Skeletal muscle tissue (tissue), 4 donors: ENCODE results near the gene YAP1. TPM values are rescaled to one million over a fixed set of nuclear protein-coding genes. Genes with fewer than 3 reads are reported as not detected.

ENCODE experiments used
- H3K27ac ChIP-seq: one replicate; pipeline ENCODE4 v1.7.0; 2013; ENCODE audit warnings: mild to moderate bottlenecking, low read depth, low read length, inconsistent platforms
- H3K27me3 ChIP-seq, 3 donors: one replicate each; pipeline ENCODE4 v1.7.0; 2013; ENCODE audit warnings: low read length in 3 of 3; ENCODE audit not compliant: control insufficient read depth in 3 of 3, insufficient read depth in 3 of 3
- H3K36me3 ChIP-seq, 3 donors: one replicate each; pipeline ENCODE4 v1.7.0; 2013; ENCODE audit warnings: low read length in 3 of 3; ENCODE audit not compliant: control insufficient read depth in 3 of 3, insufficient read depth in 3 of 3
- H3K4me1 ChIP-seq, 3 donors: one replicate each; pipeline ENCODE4 v1.7.0; 2013; ENCODE audit warnings: low read length in 3 of 3, mild to moderate bottlenecking in 3 of 3; ENCODE audit not compliant: control insufficient read depth in 3 of 3, insufficient read depth in 3 of 3
- H3K4me3 ChIP-seq, 3 donors: one replicate each; pipeline ENCODE4 v1.7.0; 2013; ENCODE audit warnings: low read length in 3 of 3
- H3K9ac ChIP-seq, 3 donors: one replicate each; pipeline ENCODE4 v1.7.0; 2013; ENCODE audit warnings: low read length in 3 of 3, mild to moderate bottlenecking in 3 of 3, moderate library complexity in 2 of 3, low read depth in 1 of 3
- H3K9me3 ChIP-seq, 3 donors: one replicate each; pipeline ENCODE4 v1.7.0; 2013; ENCODE audit warnings: low read length in 3 of 3; ENCODE audit not compliant: control insufficient read depth in 3 of 3
- total RNA-seq: library from RNA; depleted of rRNA; stranded (reverse); fragments of >200 nt; gene quantifications from one replicate; pipeline ENCODE4 v1.2.3, GENCODE V29; 2014
- donor health status: Osteomylitis.

The YAP1 gene
- total RNA-seq, 1 donor from 2014 or later, result 49.6 TPM

- Histone ChIP-seq H3K4me1 (no peaks in the 10 kb centered on the region), H3K4me3 (no peak overlapping the region), H3K36me3 (no peaks in the 10 kb centered on the region), H3K27me3 (no peaks in the 10 kb centered on the region), H3K9ac (no peak overlapping the region), H3K27ac (no peak overlapping the region), H3K9me3 (peaks cover 0 to 2% (median 0%) of the 10 kb centered on the region in 3 donors)
These were observed 133.2 kb downstream of the YAP1 start for GRCh38 chr11:102243399-102243884.

GRCh38 chr11:102244681-102245409 is 134.6 kb downstream of the YAP1 start:
- H3K9ac ChIP-seq, result no peak overlapping the region
- H3K4me3 ChIP-seq, result no peak overlapping the region
- no peak overlapping the region for H3K27ac ChIP-seq
- H3K27me3 ChIP-seq, result no peaks in the 10 kb centered on the region
- no peaks in the 10 kb centered on the region for H3K36me3 ChIP-seq
- H3K9me3 ChIP-seq, result peaks cover 0 to 2% (median 0%) of the 10 kb centered on the region in 3 donors
- H3K4me1 ChIP-seq, result no peaks in the 10 kb centered on the region

GRCh38 chr11:102251423-102251822 is 141.2 kb downstream of the YAP1 start:
- Histone ChIP-seq H3K27me3 (no peaks in the 10 kb centered on the region), H3K4me1 (no peaks in the 10 kb centered on the region), H3K4me3 (no peak overlapping the region), H3K36me3 (no peaks in the 10 kb centered on the region), H3K9me3 (peaks cover 0 to 2% (median 0%) of the 10 kb centered on the region in 3 donors), H3K9ac (no peak overlapping the region), H3K27ac (no peak overlapping the region)

GRCh38 chr11:102252339-102252891 is 142.2 kb downstream of the YAP1 start:
- Histone ChIP-seq H3K27ac (no peak overlapping the region), H3K36me3 (no peaks in the 10 kb centered on the region), H3K27me3 (no peaks in the 10 kb centered on the region), H3K9me3 (peaks cover 0 to 2% (median 0%) of the 10 kb centered on the region in 3 donors), H3K9ac (no peak overlapping the region), H3K4me1 (no peaks in the 10 kb centered on the region), H3K4me3 (no peak overlapping the region)

- no peaks in the 10 kb centered on the region for H3K4me1 ChIP-seq
- H3K27me3 ChIP-seq, result no peaks in the 10 kb centered on the region
- no peaks in the 10 kb centered on the region for H3K9me3 ChIP-seq
- H3K9ac ChIP-seq, result no peak overlapping the region
- no peak overlapping the region for H3K4me3 ChIP-seq
- no peak overlapping the region for H3K27ac ChIP-seq
- H3K36me3 ChIP-seq, result no peaks in the 10 kb centered on the region
These were observed 142.9 kb downstream of the YAP1 start for GRCh38 chr11:102253020-102253715.

- Histone ChIP-seq H3K27ac (no peak overlapping the region), H3K27me3 (no peaks in the 10 kb centered on the region), H3K4me1 (no peaks in the 10 kb centered on the region), H3K4me3 (no peak overlapping the region), H3K9me3 (no peaks in the 10 kb centered on the region), H3K9ac (no peak overlapping the region), H3K36me3 (no peaks in the 10 kb centered on the region)
These were observed 143.8 kb downstream of the YAP1 start for GRCh38 chr11:102254047-102254446.

GRCh38 chr11:102256251-102256650 is 146.0 kb downstream of the YAP1 start:
- H3K9ac ChIP-seq, result no peak overlapping the region

GRCh38 chr11:102260241-102260640 is 150.0 kb downstream of the YAP1 start:
- Histone ChIP-seq H3K4me1 (no peaks in the 10 kb centered on the region), H3K27ac (no peak overlapping the region), H3K36me3 (no peaks in the 10 kb centered on the region), H3K27me3 (no peaks in the 10 kb centered on the region), H3K9me3 (no peaks in the 10 kb centered on the region), H3K4me3 (no peak overlapping the region), H3K9ac (no peak overlapping the region)

More at GRCh38 chr11:102256251-102256650, 146.0 kb downstream of the YAP1 start:
- Histone ChIP-seq H3K27me3 (no peaks in the 10 kb centered on the region), H3K4me3 (no peak overlapping the region), H3K27ac (no peak overlapping the region), H3K9me3 (no peaks in the 10 kb centered on the region), H3K36me3 (no peaks in the 10 kb centered on the region), H3K4me1 (no peaks in the 10 kb centered on the region)

- H3K9me3 ChIP-seq, result no peaks in the 10 kb centered on the region
- H3K9ac ChIP-seq, result no peak overlapping the region
- H3K4me3 ChIP-seq, result no peak overlapping the region
- H3K4me1 ChIP-seq, result peaks cover 3 to 6% (median 4%) of the 10 kb centered on the region in 3 donors
- H3K27me3 ChIP-seq, result no peaks in the 10 kb centered on the region
- no peaks in the 10 kb centered on the region for H3K36me3 ChIP-seq
- H3K27ac ChIP-seq, result no peak overlapping the region
These were observed 153.2 kb downstream of the YAP1 start for GRCh38 chr11:102263379-102264003.
